Astrocyte of the spinal cord (primary cell): ENCODE data around the gene PRPS1.
"Not testable (repeated sequence)": the region's sequence is repeated elsewhere in the genome, so short reads cannot be mapped to it uniquely, and the experiment has no call there.

Source experiments
- DNase-seq: peaks from one replicate; pipeline ENCODE4 v3.0.0; 2011; ENCODE audit warnings: low read depth, low spot score
- H3K4me3 ChIP-seq: 2 replicates; pipeline ENCODE4 v1.5.1; 2011; ENCODE audit warnings: low read depth, mild to moderate bottlenecking, low read length, moderate library complexity
- in situ Hi-C: cut with HindIII; loops from 2 replicates; pipeline ENCODE4 v1.10.0; 2017; ENCODE audit warnings: low sequenced_read_pairs
- TF ChIP-seq, protein P1 (sequence below): IDR thresholded peaks from 2 replicates; pipeline ENCODE4 v1.5.1; 2012; ENCODE audit warnings: low read depth, mild to moderate bottlenecking, low read length, inconsistent platforms

The PRPS1 gene

DNA sequence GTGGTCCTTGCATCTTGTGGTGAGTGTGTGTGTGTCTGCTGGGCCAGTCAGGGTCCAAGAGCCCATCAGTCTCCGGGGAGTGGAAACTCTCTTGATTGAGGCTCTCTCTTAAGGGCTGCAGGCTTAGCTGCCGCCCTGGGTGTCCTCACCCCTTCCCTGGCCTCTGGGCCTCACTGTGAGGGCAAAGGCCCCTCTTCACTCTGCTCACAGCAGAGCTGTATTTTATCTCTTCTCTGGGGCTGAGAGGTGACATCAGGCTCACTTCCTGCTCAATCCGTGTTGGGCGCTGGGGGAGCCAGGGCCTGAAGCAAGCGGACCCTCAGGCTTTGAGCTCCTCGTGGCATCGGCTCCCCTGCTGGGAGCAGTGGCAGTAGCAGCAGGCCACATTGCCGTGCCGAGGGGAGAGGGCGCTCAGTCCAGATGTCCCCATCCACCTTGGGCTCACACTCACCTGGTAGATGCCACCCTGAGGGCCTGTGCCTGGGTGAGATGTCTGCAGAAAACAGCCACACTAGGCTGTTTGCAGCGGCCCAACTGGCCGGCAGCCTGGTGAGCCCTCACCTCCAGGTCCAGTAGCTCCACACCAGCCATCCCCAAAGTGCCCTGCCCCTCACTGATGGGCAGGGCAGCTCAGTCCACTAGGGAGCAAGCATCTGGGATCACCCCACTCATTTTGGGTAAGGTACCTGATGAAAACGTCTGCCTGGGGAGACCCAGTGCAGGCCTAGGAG is 24.7 kb upstream of the PRPS1 start:
- DNase-seq, result no peak
- no peak overlapping the region for H3K4me3 ChIP-seq
- in situ Hi-C loops, result no loop called here
- TF ChIP-seq, protein P1, sequence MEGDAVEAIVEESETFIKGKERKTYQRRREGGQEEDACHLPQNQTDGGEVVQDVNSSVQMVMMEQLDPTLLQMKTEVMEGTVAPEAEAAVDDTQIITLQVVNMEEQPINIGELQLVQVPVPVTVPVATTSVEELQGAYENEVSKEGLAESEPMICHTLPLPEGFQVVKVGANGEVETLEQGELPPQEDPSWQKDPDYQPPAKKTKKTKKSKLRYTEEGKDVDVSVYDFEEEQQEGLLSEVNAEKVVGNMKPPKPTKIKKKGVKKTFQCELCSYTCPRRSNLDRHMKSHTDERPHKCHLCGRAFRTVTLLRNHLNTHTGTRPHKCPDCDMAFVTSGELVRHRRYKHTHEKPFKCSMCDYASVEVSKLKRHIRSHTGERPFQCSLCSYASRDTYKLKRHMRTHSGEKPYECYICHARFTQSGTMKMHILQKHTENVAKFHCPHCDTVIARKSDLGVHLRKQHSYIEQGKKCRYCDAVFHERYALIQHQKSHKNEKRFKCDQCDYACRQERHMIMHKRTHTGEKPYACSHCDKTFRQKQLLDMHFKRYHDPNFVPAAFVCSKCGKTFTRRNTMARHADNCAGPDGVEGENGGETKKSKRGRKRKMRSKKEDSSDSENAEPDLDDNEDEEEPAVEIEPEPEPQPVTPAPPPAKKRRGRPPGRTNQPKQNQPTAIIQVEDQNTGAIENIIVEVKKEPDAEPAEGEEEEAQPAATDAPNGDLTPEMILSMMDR, result no peak

DNA sequence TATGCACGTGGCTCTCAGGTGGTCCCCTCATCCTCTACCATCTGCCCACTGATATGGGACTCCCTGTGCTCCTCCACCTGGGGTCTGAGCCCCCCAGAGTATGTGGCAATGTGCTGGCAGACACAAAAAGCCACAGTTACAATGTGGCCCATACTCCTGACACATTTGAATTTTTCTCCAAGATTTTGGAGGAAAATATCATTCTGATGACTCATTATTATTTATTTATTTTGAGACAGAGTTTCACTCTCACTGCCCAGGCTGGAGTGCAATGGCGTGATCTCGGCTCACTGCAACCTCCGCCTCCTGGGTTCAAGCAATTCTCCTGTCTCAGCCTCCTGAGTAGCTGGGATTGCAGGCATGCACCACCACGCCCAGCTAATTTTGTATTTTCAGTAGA is 19.2 kb upstream of the PRPS1 start:
- H3K4me3 ChIP-seq, in situ Hi-C loops, DNase-seq: not testable (repeated sequence)

DNA sequence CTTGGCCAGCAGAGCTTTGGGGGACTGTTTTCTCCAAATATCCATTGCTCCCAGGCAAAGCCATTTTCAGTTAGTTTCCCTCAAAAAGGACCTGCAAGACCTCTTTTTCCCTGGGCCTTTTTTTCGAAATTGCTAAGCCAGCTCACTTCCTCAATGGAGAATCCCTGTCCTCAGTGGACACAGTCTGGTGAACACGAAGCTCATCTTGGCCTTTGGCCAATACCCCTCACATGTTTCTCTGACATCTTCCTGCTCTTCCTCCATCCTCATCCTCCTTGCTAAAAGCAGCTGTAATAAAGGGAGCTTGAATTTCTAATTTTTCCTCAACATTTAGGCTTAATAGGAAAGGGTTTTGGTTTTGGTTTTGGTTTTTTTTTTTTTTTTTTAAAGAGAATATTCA is 17.6 kb upstream of the PRPS1 start:
- no peak overlapping the region for H3K4me3 ChIP-seq
- TF ChIP-seq, protein P1, result no peak
- no peak for DNase-seq
- in situ Hi-C loops, result no loop called here

GRCh38 chrX:107619885-107620322 is 8.4 kb upstream of the PRPS1 start:
- TF ChIP-seq, protein P1, result no peak
- H3K4me3 ChIP-seq, result no peak overlapping the region
- no peak for DNase-seq
- in situ Hi-C loops, result no loop called here

DNA sequence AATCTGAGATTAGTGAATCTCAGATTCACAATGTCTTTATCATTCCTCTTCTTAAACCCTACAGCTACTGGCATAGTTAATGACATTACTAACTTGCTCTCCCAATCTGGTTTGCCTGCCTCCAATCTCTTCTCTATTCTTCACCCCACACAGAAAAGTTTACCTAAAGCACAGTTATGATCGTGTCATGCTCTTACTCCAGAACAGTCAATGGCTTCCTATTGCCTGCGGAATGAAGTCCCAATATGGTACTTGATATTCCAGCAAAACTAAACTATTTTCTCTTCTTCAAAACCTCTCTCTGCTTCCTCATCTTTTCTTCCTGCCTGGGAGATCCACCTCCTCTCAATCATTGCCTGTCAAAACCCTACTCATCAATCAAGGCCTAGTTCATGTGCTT is 3.4 kb upstream of the PRPS1 start:
- DNase-seq, result no peak
- in situ Hi-C loops, result no loop called here

GRCh38 chrX:107625739-107626138 is 2.6 kb upstream of the PRPS1 start:
- in situ Hi-C loops, result no loop called here
- DNase-seq, result no peak
- TF ChIP-seq, protein P1, result no peak
- H3K4me3 ChIP-seq, result no peak overlapping the region

More for the DNA sequence above, 3.4 kb upstream of the PRPS1 start:
- H3K4me3 ChIP-seq, result no peak overlapping the region
- TF ChIP-seq, protein P1, result no peak

DNA sequence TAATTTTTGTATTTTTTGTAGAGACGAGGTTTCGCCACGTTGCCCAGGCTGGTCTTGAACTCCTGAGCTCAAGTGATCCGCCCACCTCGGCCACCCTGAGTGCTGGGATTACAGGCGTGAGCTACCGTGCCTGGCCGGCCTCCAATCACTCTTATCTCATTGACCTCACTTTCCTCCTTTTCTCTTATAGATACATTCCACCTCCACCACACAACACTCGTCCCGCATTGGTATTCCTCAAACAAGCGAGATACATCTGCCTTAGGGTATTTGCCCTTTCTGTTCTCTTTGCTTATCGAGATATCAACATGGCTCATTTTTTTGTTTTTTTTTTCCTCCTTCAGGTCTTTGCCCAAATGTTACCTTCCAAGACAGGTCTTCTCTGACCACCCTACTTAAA is 1.8 kb upstream of the PRPS1 start:
- DNase-seq, result no peak
- in situ Hi-C loops, result no loop called here
- TF ChIP-seq, protein P1, result no peak
- no peak overlapping the region for H3K4me3 ChIP-seq
